Uterus (tissue), 2 donors: ENCODE measurements around the gene SVOP.

Experiments used
- POLR2A ChIP-seq, 2 donors: fragments of 450-650 bp; IDR thresholded peaks; one replicate each; pipeline ENCODE4 v1.6.1; 2016; ENCODE audit warnings: antibody characterized with exemption in 2 of 2, mild to moderate bottlenecking in 1 of 2, moderate library complexity in 1 of 2
- TF ChIP-seq, protein P1 (sequence below), 4 experiments: fragments of 200-600 bp in 2 of 4; fragments of 450-650 bp in 2 of 4; sonication (generic) in 2 of 4; IDR thresholded peaks; one replicate each; pipeline ENCODE4 v1.5.1; 2016 to 2019; ENCODE audit warnings: antibody characterized with exemption in 4 of 4, mild to moderate bottlenecking in 2 of 4, moderate library complexity in 1 of 4

DNA sequence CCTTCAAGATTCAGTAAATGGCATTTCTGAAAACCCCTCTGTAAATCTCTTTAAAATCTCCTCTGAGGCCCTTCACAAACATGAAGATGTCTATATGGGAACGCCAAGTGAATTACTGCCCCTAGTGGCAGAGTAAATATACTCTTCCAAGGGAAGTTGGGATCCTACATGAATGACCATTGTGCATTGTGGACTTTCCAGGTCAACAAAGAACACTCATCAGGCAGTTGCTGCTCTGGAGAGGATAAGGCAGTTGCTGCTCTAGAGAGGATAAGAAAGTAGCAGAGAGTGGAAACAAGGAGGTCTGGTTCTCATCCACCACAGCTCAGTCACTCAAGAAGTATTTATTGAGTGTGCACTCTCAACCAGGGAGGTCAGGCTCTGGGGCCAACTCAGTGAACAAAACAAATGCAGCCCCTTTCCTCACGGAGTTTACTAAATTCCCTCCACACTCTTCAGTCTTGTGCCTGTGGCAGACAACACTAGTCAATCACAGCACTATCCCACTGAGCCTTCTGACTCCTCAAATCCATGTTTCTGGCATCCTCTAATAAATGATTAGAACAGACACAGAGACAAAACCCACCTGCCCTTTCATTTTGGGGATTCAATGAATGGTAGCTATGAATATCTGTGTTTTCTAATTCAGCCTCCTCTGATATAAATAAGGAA, 52.9 kb downstream of the SVOP start:
- TF ChIP-seq, protein P1, sequence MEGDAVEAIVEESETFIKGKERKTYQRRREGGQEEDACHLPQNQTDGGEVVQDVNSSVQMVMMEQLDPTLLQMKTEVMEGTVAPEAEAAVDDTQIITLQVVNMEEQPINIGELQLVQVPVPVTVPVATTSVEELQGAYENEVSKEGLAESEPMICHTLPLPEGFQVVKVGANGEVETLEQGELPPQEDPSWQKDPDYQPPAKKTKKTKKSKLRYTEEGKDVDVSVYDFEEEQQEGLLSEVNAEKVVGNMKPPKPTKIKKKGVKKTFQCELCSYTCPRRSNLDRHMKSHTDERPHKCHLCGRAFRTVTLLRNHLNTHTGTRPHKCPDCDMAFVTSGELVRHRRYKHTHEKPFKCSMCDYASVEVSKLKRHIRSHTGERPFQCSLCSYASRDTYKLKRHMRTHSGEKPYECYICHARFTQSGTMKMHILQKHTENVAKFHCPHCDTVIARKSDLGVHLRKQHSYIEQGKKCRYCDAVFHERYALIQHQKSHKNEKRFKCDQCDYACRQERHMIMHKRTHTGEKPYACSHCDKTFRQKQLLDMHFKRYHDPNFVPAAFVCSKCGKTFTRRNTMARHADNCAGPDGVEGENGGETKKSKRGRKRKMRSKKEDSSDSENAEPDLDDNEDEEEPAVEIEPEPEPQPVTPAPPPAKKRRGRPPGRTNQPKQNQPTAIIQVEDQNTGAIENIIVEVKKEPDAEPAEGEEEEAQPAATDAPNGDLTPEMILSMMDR (IDR thresholded peaks at IDR 0.05): no peak
- no peak for TF ChIP-seq POLR2A (IDR thresholded peaks at IDR 0.05)
